ENCODE results near the gene NXN.

DNA sequence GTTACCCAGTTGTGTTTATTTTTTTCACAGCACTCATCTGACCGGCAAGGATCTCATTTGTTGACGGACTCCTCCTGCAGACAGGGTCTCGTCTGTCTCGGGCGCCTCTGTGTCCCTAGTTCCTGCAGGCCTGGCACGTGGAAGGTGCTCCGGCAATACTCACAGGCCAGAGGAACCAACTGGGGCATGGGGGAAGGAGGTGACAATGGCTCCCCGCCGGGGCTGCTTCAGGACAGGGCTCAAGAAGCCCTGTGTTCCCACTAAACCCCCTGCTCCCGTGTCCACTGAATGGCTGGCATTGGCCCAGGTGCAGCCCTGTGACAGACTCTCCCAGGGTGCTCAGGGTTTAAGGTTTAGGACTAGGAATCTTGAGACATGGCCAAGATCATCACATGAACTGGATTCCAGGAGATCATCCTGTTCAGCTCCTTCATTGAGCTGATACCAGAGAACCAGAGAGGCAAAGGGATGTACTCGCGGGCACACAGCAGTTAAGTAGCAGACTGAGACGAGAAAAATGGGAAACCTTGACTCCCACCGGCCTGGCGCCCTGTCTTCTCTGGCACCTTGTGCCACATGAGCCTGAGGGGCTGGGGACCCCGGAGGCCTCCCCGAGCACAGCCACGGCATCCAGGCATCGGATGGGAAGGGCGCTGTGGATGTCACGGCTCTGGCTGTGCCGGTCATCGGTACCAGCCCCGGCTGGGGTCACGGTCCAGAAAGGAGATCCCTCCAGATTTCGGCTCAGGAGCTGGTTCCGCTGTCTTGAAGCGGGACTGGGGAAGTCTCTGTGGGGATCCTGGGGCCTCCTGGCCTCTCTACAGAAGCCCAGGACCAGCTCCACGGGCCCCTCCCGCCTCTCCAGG is 46.4 kb upstream of the NXN start:
- no peak for TF ChIP-seq EZH2phosphoT487 (IDR thresholded peaks at IDR 0.05; ENCODE audit: borderline replicate concordance, low read depth)
- TF ChIP-seq MAX (IDR thresholded peaks at IDR 0.05; ENCODE audit: low read depth) = no peak
- TF ChIP-seq, protein P1, sequence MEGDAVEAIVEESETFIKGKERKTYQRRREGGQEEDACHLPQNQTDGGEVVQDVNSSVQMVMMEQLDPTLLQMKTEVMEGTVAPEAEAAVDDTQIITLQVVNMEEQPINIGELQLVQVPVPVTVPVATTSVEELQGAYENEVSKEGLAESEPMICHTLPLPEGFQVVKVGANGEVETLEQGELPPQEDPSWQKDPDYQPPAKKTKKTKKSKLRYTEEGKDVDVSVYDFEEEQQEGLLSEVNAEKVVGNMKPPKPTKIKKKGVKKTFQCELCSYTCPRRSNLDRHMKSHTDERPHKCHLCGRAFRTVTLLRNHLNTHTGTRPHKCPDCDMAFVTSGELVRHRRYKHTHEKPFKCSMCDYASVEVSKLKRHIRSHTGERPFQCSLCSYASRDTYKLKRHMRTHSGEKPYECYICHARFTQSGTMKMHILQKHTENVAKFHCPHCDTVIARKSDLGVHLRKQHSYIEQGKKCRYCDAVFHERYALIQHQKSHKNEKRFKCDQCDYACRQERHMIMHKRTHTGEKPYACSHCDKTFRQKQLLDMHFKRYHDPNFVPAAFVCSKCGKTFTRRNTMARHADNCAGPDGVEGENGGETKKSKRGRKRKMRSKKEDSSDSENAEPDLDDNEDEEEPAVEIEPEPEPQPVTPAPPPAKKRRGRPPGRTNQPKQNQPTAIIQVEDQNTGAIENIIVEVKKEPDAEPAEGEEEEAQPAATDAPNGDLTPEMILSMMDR (IDR thresholded peaks at IDR 0.05) = no peak
- TF ChIP-seq RAD21 (IDR thresholded peaks at IDR 0.05; ENCODE audit: low read length) = no peak
- TF ChIP-seq SIN3A (IDR thresholded peaks at IDR 0.05; ENCODE audit: borderline replicate concordance, low read depth, low read length) = no peak
- TF ChIP-seq GABPA (IDR thresholded peaks at IDR 0.05; ENCODE audit: low read depth) = no peak
- no peak for TF ChIP-seq MXI1 (IDR thresholded peaks at IDR 0.05; ENCODE audit: low read depth, low read length)
- TF ChIP-seq, protein P2, sequence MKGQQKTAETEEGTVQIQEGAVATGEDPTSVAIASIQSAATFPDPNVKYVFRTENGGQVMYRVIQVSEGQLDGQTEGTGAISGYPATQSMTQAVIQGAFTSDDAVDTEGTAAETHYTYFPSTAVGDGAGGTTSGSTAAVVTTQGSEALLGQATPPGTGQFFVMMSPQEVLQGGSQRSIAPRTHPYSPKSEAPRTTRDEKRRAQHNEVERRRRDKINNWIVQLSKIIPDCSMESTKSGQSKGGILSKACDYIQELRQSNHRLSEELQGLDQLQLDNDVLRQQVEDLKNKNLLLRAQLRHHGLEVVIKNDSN (IDR thresholded peaks at IDR 0.05; ENCODE audit: borderline replicate concordance, low read depth) = no peak
- TF ChIP-seq YY1 (IDR thresholded peaks at IDR 0.05; ENCODE audit: low read depth) = no peak
- TF ChIP-seq EP300 (IDR thresholded peaks at IDR 0.05; ENCODE audit: borderline replicate concordance in 1 of 2, low read depth in 1 of 2, low read length in 1 of 2) = no peak
- no peak for TF ChIP-seq POLR2AphosphoS5 (IDR thresholded peaks at IDR 0.05; ENCODE audit: low read depth, low read length)
